GM19395 (cell line): Measurements from ENCODE around the gene ITPRID2.
"Not testable (repeated sequence)": the region's sequence is repeated elsewhere in the genome, so short reads cannot be mapped to it uniquely, and the experiment has no call there.

Experiments
- ATAC-seq: cut with Tn5 transposase; IDR thresholded peaks from one replicate; pipeline ENCODE4 v1.9.1; 2021; ENCODE audit warnings: mild to moderate bottlenecking, moderate library complexity; ENCODE audit not compliant: unreplicated experiment

The ITPRID2 gene

DNA sequence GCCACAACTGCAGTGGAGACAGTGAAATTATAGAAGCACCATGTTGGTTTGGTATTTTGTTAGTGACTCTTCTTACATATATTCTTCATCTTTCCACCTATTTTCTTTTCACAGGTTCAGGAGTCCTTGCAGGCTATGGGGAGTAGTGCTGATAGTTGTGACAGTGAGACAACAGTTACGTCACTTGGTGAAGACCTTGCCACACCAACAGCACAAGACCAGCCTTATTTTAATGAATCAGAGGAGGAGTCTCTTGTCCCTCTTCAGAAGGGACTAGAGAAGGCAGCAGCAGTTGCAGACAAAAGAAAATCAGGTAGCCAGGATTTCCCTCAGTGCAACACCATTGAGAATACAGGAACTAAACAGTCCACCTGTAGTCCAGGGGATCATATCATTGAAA, 23.6 kb downstream of the ITPRID2 start:
- ATAC-seq, result no peak

DNA sequence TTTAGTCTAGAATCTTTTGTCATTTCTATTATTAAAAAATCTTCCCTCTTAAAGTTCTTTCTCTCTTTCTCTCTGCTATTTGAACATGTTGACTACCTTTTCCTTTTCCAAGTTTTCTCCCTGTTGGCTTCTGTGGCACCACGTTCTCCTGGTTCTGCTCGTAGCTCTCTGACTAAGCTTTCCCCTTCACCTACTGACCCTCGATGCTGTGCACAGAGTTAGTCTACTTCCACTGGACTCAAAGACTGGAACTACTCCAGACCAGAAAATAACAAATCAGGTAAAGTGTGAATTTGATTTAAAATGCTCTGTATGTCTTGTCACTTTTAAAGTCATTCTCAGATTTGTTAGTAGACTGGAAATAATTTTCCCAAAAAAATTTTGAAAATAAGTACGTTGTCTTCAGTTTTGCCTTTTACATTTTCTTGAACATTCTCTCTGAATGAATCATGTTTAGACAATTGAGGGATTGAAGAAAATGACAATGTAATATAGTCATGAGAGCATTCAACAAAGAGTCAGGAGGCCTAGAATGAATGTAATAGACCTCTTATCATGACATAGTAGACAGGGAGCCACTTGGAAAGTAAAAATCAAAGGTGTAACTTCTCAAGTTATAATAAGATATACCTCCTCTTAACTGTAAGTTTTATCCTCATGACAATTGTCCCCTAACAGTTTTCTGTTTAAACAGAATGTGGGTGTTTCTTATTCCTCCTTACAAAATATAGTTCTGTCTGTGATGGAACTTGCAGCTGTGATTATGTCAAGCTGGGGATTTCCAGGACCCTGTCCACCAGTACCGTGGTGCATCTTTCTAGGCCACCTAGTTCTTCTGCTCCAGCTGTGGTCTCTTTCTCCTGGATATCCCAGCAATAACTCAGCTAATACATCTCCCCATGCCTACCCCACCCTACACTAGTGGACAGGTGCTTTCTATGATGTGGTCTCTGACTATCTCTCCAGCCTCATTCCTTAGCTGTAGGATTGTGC, 25.5 kb downstream of the ITPRID2 start:
- no peak for ATAC-seq

DNA sequence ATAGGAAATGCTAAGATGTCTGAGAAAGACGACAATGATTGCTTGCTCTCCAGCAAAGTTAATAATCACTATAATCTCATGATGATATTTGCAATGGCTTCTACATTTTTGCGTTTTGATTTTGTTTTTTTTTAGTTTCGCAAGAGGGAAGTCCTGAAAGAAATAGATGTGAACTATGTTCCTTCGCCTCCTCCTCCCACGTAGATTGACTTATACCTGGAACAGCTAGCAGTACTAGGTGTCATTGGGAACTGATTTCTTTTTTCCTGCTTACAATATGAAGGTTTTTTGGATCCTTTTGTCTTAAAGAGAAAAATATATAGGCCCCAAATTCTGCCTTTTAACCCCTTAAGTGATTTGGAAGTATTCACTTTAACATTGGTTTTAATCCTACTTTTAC, 26.7 kb downstream of the ITPRID2 start:
- ATAC-seq, result no peak

DNA sequence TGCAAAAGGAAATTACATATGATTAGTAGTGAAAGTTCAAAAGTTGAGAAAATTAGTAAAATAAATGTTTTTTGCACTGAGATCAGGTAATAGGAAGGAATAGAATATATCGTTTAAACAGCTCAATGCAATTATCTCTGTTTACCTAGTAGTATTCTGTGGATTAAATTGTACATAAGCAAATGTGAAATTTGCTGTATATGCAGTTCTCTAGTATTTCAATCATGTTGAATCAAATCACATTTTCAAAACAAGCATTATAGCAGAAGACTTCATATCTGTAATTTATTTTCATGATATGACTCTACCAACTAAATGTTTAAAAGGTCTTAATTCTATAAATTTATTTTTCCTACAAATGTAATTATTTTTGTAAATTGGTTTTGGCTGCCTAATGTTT, 31.6 kb downstream of the ITPRID2 start:
- ATAC-seq, result no peak

DNA sequence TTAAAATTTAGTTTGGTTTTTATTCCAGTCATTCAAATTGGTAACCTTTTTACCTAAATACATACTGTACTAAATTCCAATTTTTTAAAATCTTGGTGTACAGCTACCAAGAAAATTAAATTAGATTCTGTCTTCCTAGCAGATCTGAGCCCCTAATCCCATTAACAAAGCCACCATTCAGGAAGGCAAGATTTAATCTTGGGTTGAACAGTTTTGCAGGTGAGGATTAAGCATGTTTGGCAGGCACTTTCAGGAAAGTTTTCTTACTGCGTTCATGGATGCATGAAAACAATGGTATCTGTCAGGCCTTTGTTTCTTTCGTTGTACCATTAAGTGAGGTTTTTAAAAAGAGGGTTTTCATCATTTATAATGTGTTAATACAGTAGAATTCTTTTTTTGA, 32.8 kb downstream of the ITPRID2 start:
- no peak for ATAC-seq

DNA sequence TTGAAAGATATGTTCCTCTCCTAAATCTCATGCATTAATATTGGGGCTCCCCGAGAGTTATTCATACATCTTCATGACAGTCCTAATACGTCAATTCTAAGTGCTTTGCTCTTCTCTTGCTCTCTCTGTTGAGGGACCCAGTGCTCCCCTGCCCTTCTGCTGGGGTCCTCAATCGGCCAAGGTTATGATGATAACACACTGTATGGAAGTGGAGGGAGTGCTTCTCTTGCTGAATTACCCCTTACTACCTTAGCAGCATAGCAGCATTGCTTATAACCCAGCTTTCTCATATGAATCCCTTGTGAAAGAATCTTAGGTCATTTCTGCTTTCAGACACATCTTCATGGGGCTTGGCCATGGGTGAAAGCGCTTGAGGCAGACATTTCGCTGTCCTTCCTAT, 43.2 kb downstream of the ITPRID2 start:
- ATAC-seq, result no peak

DNA sequence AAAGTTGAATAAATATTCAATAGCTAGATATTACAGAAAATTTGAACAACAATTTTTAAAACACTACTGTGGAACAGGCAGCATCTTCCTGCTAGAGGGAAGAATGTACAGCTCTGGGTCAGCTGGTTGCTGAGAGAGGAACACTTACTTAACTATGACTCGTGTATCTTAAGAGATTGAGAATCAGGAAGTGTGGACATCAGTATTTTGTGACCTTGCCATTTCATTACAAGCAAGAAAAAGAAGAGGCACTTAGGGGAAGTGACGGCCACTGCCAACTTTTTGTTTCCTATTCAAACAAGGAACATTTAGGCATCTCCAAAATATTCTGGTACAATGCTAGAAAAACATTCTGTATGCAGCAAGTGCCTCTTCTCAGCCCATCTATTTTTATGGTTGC, 45.9 kb downstream of the ITPRID2 start:
- ATAC-seq, result no peak

DNA sequence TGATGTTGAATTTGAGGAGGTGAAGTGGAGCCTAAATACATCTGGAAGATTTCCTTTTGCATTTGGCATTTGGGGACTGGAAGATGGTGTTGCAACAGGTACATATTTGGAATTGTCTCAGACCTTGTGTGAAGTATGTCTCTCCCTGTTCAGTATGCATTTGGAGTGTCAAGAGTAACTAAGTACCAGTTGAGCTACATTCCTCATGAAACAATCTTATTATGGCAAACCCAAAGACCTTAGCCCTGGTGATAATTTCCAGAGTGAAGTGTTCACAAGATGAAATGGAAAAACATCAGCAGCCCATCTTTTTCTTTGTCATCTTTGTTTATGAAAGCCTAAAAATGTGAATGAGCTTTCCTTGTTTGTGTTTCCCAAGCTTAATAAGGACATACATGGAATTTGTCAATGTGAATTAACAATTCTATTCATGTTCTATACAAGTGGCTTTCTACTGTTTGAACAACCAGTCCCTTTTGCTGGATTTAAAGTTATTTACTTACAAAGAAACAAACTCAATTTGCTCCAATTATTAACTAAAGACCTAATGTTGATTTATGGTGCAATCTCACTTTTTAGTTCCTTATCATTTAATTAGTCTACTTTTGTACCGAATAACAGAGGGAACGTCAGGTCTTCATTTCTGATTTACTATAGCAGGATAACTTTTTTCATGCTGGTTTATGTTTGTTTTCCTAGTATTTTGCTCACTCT, 52.0 kb downstream of the ITPRID2 start:
- ATAC-seq, result no peak

DNA sequence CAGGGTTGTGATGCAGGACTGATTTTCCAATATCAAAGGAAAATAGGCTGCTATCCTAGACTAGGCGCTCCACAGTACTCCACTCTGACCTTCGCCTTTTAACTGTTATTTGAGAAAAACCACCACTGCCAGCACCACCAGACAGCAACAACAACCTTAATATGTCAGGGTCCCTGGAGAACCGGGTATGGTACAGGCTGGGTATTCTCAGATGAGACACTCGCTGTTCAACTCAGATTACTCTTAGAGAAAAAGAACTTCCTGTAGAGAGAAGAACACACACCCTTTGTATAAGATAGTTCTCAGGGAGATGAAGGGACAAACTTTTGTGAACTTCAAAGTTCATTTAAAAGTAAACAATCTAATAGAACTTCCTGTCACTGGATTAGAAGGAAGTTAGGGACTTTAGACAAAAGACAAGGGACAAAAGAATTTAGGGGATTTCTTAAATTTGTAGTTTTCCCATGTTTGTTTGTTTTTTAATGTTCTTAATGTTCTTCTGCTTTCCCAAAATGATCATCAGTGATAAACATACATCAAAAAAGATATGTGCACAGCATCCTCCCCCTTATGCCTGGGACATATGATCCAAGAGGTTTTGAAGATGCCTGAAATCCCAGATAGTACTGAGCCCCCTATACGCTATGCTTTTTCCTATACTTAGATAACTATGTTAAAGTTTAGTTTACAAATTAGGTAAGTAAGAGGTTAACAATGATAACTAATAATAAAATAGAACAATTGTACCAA, 52.8 kb downstream of the ITPRID2 start:
- ATAC-seq, result no peak

DNA sequence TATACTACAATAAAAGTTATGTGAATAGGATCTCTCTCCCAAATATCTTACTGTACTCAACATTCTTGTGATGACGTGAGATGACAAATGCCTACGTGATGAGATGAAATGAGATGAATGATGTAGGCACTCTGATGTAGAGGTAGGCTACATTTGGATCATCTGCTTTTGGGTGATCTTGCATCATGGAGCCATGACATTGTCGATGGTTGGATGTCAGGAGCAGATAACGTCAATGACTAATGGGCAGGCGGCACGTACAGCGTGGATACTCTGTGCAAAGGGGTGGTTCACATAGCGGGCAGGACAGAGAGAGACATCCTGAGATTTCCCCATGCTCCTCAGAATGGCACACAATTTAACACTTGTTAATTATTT, 53.4 kb downstream of the ITPRID2 start:
- ATAC-seq, result no peak

DNA sequence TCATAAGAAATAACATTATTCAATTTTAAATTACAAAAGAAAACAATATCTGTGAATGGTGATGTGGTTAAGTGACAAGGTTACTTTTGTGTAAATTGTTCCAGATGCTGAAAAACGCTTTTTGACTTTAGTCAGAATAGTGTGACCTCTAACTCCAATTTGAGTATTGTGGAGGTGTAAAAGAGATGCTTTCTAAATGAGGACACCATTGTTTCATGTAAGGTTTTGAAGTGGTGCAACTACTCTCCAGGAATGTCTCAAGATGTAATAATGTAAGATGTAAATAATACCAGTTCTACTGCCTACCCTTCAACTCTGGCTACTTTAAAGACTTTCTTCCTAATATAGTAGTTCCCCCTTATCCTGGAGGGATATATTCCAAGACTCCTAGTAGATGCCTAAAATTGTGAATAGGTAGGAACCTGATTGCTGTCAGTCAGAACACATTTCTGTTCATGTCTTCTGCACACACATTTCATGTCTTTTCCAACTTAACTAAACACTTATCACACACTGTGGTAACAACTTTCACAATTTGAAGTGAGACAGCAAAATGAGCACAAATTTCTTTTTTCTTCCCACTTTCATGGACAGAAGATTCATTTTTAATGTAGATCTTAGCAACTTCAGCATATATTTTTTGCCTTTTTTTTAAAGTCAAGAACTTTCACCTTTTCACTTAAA, 55.1 kb downstream of the ITPRID2 start:
- ATAC-seq, result no peak

DNA sequence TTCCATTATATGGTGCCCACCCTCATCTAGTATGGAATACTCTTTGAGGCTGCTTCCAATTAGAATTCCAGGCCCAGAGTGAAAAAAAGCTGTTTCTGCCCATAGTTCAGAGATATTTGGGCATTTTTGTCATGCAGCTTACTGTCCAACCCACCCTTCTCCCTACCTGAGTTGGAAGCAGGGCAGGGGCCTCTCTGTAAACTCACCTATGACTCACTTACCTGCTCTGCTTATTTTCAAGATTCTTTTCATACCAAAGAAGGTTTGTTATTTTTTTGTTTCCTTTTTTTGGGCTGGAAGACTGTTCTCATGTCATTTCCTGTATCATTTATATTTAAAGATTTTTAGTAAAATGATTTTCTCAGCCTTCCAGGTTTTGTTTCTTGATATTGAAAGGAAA, 55.7 kb downstream of the ITPRID2 start:
- ATAC-seq, result no peak

DNA sequence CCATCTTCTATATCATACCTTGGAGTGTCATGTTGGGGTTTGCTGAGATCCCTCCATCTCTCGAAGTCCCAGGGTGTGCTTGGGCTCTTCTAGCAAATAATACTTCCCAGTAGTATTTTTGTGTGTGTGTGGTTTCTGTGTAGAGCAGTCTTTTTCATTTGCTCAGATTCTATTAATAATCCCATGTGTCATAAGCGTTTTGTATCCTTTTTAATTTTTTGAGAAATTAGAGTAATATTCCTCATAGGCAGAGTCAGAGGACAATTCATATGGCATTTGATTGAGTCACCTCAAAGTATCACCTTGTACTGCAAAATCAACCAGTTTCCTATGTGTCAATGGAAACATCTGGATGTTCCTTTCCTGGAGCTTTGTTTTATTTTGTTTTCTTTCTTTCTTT, 56.7 kb downstream of the ITPRID2 start:
- ATAC-seq, result no peak

DNA sequence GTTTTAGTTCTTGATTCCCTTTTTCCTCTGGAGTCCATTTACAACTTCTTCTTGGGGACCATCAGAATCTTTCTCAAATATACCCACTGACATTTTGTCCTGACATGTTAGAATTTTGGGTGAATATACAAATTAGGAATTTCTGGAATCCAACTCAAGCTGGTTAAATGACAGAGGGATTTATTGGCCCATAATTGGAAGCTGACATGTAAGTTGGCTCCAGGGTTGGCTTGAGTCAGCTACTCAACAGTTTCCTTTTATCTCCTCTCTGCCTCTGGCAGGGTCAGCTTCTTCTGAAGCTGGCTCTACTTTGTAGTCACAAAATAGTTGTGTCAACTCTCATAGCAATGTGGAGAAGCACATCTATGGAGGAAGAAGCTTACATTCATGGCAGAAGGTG, 57.5 kb downstream of the ITPRID2 start:
- no peak for ATAC-seq

DNA sequence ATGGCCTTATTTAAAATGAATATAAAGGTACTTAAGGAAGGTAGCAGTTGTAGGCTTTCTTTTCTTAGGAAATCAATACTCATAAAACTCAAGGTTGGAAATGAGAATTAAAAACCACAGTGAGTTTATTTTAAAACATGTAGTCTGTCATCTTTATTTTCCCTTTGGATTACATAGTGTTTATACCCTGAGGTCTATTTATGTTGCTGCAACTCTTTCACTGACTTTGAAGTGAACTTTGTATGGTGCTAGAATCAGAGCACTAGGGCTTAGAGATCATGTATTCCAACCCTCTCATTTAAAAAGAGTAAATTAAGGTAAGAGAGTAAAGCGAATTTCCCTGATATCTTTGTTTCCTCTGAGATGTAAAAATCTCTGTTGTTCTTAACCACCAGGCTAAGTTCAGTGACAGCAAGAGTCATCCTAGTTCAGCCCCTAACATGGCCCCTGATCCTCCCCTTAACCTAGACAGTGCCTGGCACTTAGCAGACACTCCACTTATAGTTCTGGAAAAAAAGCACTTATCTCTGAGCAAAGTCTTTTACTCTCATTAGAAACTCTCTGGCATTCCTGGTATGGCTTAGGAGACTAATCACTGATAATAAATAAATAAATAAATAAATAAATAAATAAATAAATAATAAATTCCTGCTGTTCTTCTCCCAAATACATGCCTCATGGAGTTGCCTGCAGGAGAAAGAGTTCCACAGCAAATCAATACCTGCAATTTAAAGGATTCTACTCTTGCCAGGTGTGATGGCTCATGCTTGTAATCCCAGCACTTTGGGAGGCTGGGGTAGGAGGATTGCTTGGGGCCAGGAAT, 61.1 kb downstream of the ITPRID2 start:
- no peak for ATAC-seq

DNA sequence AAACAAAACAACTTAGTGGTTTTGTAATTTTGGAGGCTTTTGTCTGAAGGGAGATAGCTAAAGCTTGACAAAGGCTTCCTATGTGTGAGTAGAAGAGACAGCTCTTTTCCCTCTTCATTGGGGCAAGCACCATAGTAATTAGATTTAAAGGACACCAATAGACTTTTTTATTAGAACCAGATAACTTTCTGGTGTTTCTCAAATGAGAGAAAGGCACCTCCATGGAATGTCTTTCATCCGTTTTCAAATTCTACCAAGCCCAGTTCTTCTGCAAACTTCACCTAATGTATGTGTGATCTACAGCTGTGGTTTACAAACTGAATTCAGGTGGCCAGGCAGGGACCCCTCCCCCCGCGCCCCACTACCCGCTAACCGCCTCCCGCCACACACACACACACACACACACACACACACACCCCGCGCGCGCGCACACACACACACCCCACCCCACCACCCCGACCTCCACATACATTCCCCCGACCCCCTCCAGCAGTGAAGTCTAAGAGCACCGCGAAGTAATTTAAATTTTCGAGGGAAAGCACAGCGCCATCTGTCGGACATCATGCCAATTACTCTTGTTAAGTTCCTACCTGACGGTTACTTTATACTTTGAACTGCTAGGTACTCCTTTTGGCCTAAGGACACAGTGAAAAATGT, 62.5 kb downstream of the ITPRID2 start:
- peak; percentile 80 for ATAC-seq

DNA sequence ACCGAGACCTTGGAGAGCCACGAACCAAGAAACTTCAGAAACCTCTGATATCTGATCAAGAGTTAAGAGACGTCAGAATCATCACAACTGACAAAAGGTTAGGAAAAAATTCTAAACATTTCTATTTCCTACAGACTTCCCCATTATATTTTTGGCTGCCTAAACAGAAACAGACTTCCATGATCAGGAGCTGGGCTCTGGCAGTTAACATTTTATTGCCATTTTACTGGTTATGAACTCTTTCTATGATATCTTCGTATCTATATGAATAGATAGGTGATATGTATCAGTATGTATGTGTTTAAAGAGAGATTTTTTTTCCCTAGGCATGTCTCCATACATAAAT, 63.0 kb downstream of the ITPRID2 start:
- peak; percentile 13 for ATAC-seq

DNA sequence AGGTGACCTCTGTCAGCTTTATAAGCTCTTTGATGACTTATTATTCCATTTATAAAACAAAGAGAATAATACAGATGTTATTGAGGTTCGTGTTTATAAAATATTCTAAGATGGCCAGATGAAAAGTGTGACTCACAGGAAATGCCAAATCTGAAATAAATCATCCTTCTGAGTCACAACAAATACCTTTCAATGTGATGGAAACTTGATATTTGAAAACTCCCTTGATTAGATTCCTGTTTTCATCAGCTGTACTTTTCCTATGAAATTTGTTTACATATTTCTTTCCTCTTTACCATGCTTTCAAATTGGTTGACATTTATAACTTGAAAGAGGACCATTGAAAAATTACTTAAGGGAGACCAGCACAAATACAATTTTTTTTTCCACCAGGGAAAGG, 63.5 kb downstream of the ITPRID2 start:
- no peak for ATAC-seq

DNA sequence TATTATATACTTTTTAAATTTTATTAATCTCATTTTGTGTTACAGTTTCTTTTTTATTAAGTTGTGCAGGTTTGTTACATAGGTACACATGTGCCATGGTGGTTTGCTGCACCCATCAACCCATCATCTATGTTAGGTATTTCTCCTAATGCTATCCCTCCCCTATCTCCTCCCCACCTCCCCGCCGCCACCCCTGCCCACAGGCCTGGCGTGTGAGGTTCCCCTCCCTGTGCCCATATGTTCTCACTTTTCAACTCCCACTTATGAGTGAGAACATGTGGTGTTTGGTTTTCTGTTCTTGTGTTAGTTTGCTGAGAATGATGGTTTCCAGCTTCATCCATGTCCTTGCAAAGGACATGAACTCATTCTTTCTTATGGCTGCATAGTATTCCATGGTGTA, 64.3 kb downstream of the ITPRID2 start:
- ATAC-seq, result not testable (repeated sequence)

DNA sequence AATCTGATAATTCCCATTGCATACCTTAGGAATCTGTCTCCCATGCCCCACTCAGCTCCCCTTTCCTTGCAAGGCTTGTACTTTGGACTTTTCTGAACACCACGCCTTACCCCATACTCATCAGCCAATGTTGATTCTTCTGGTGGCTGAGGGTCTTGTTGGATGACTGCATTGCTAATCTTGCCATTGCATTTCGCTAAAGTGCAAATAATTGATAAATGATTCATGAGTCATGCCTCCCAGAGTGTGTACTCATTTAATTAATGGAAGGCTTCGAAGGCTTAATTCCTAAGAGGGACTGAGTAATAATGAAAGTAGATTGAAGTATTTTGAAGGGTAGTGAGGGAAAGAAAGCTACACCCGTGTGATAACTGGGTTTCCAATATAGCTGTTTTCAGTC, 66.1 kb downstream of the ITPRID2 start:
- no peak for ATAC-seq
